DND-41 (cell line): ENCODE results near the gene SEC22A.

Source experiments
- ATAC-seq: fragments of 200-7000 bp; cut with Tn5 transposase; 3 replicates; pipeline ENCODE4 v1.9.1; 2021; ENCODE audit warnings: low read depth; ENCODE audit not compliant: insufficient read depth
- DNase-seq: peaks from one replicate; pipeline ENCODE4 v3.0.0-alpha.2; 2020
- H2AFZ ChIP-seq: 2 replicates; pipeline ENCODE4 v1.6.0; 2012; ENCODE audit warnings: low read depth, low read length
- H3K27ac ChIP-seq: 2 replicates; pipeline ENCODE4 v1.5.1; 2012; ENCODE audit warnings: low read length, inconsistent platforms
- H3K27me3 ChIP-seq: fragments of 200-600 bp; sonication (generic); 2 replicates; pipeline ENCODE4 v1.6.0; 2012; ENCODE audit warnings: low read length, mild to moderate bottlenecking, inconsistent platforms; ENCODE audit not compliant: insufficient read depth, poor library complexity
- H3K36me3 ChIP-seq: 2 replicates; pipeline ENCODE4 v1.5.1; 2012; ENCODE audit warnings: low read length, inconsistent platforms; ENCODE audit not compliant: insufficient read depth
- H3K4me1 ChIP-seq: 2 replicates; pipeline ENCODE4 v1.5.1; 2012; ENCODE audit warnings: mild to moderate bottlenecking, low read length; ENCODE audit not compliant: insufficient read depth
- H3K4me2 ChIP-seq: 2 replicates; pipeline ENCODE4 v1.6.0; 2012; ENCODE audit warnings: mild to moderate bottlenecking, moderate library complexity, low read length, inconsistent platforms; ENCODE audit not compliant: insufficient read depth
- H3K4me3 ChIP-seq, 2 experiments: fragments of 200-600 bp in 1 of 2; shearing (Covaris generic) in 1 of 2; 2 replicates each; pipeline ENCODE4 v1.5.1; 2012 to 2016; ENCODE audit warnings: inconsistent platforms in 2 of 2, low read length in 2 of 2, mild to moderate bottlenecking in 2 of 2, low read depth in 1 of 2, moderate library complexity in 1 of 2
- H3K79me2 ChIP-seq: 2 replicates; pipeline ENCODE4 v1.6.0; 2012; ENCODE audit warnings: low read length, inconsistent platforms; ENCODE audit not compliant: insufficient read depth
- H3K9ac ChIP-seq: 2 replicates; pipeline ENCODE4 v1.6.0; 2012; ENCODE audit warnings: low read depth, mild to moderate bottlenecking, inconsistent platforms, low read length, moderate library complexity
- H3K9me3 ChIP-seq: 2 replicates; pipeline ENCODE4 v1.5.1; 2012; ENCODE audit warnings: low read length, moderate library complexity, mild to moderate bottlenecking, inconsistent platforms; ENCODE audit not compliant: insufficient read depth, severe bottlenecking
- H4K20me1 ChIP-seq: 2 replicates; pipeline ENCODE4 v1.6.0; 2012; ENCODE audit warnings: low read length; ENCODE audit not compliant: insufficient read depth
- CTCF ChIP-seq: IDR thresholded peaks from 2 replicates; pipeline ENCODE4 v1.5.1; 2012; ENCODE audit warnings: borderline replicate concordance, low read length, moderate library complexity, mild to moderate bottlenecking; ENCODE audit not compliant: poor library complexity, severe bottlenecking; ENCODE audit errors: extremely low read depth
- EZH2 ChIP-seq: IDR thresholded peaks from 3 replicates; pipeline ENCODE4 v1.6.1; 2012; ENCODE audit warnings: borderline replicate concordance, low read depth, mild to moderate bottlenecking, moderate library complexity, low read length, inconsistent platforms; ENCODE audit not compliant: severe bottlenecking

SEC22A gene

GRCh38 chr3:123165163-123165562 is 36.6 kb upstream of the SEC22A start:
- Histone ChIP-seq H3K79me2 (no peaks in the 10 kb centered on the region), H3K4me2 (no peak overlapping the region), H3K9ac (no peak overlapping the region), H3K27me3 (no peaks in the 10 kb centered on the region), H3K4me1 (no peaks in the 10 kb centered on the region), H3K36me3 (peaks cover 41% of the 10 kb centered on the region), H4K20me1 (no peaks in the 10 kb centered on the region), H2AFZ (no peak overlapping the region), H3K27ac (no peak overlapping the region), H3K4me3 (no peak overlapping the region), H3K9me3 (peaks cover 2% of the 10 kb centered on the region)
- ATAC-seq (no peak), DNase-seq (no peak)
- TF ChIP-seq CTCF, result no peak
- TF ChIP-seq EZH2, result no peak

- no peaks in the 10 kb centered on the region for H3K79me2 ChIP-seq
- H3K9me3 ChIP-seq, result peaks cover 2% of the 10 kb centered on the region
- H3K4me2 ChIP-seq, result no peak overlapping the region
- no peaks in the 10 kb centered on the region for H4K20me1 ChIP-seq
- DNase-seq (no peak), ATAC-seq (no peak)
- no peak overlapping the region for H3K9ac ChIP-seq
- no peaks in the 10 kb centered on the region for H3K4me1 ChIP-seq
- H3K4me3 ChIP-seq, result no peak overlapping the region
- peaks cover 26% of the 10 kb centered on the region for H3K36me3 ChIP-seq
- no peak for TF ChIP-seq EZH2
- TF ChIP-seq CTCF, result no peak
- H3K27ac ChIP-seq, result no peak overlapping the region
- no peaks in the 10 kb centered on the region for H3K27me3 ChIP-seq
- H2AFZ ChIP-seq, result no peak overlapping the region
These were observed 34.1 kb upstream of the SEC22A start for GRCh38 chr3:123167686-123168085.

GRCh38 chr3:123168122-123168521 is 33.6 kb upstream of the SEC22A start:
- Histone ChIP-seq H3K79me2 (no peaks in the 10 kb centered on the region), H2AFZ (no peak overlapping the region), H3K9me3 (peaks cover 2% of the 10 kb centered on the region), H3K4me1 (no peaks in the 10 kb centered on the region), H3K27me3 (no peaks in the 10 kb centered on the region), H3K9ac (no peak overlapping the region), H4K20me1 (no peaks in the 10 kb centered on the region), H3K27ac (no peak overlapping the region), H3K36me3 (peaks cover 23% of the 10 kb centered on the region), H3K4me2 (no peak overlapping the region), H3K4me3 (no peak overlapping the region)
- ATAC-seq, result no peak
- TF ChIP-seq CTCF, result no peak
- TF ChIP-seq EZH2, result no peak
- no peak for DNase-seq

- Histone ChIP-seq H3K4me1 (no peaks in the 10 kb centered on the region), H3K27me3 (no peaks in the 10 kb centered on the region), H2AFZ (no peak overlapping the region), H3K36me3 (peaks cover 18% of the 10 kb centered on the region), H4K20me1 (no peaks in the 10 kb centered on the region), H3K4me3 (no peak overlapping the region), H3K79me2 (no peaks in the 10 kb centered on the region), H3K9ac (no peak overlapping the region), H3K27ac (no peak overlapping the region), H3K9me3 (peaks cover 2% of the 10 kb centered on the region), H3K4me2 (no peak overlapping the region)
- ATAC-seq (no peak), DNase-seq (no peak)
- TF ChIP-seq EZH2 (no peak), CTCF (no peak)
These were observed 33.1 kb upstream of the SEC22A start for GRCh38 chr3:123168605-123169004.
